Measurements from ENCODE around the gene PNISR. TPM values are rescaled to one million over a fixed set of nuclear protein-coding genes. Genes with fewer than 3 reads are reported as not detected.

The PNISR gene
- total RNA-seq, 1 donor from 2014 or later, result 63.7 TPM

DNA sequence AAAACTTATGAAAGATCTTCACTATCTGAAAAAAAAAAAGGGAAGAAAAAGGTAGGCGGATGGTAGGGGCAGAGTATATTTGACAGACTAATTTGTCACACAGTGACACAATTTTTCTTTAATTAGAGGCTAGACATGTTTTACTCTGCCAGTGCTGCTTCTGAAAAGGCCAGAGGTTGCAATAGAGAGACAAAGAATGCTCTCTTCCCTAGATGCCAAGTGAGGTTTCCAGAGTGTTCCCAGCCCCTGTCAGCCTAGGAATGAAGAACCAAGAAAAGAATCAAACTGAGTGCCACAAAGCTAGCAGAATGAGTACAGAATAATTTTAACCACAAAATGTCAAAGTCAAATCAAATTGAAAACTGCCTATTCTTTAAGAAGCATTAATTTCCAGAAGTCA, 13.0 kb downstream of the PNISR start:
- intact Hi-C loops (cut with DNase I), result no loop called here
- DNase-seq (ENCODE audit: low spot score), result no peak

DNA sequence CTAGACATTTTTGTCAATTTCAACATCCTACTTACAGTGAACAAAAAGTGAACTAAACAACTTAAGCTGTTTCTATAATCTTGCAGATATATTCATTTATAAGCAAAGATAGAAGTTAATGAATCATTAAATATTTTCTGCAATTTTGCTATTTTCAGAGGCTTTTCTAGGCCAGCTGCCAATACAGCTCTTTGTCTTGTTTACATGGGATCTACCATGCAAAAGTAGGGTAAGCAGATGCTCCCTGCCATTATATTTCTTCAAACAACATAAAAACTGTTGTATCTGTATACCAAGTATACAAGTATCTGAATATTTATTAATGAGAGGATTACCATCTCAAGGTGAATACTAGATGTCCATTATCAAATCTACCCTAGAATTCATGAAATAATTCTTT, 15.4 kb downstream of the PNISR start:
- intact Hi-C loops (cut with DNase I), result no loop called here
- DNase-seq (ENCODE audit: low spot score), result no peak

DNA sequence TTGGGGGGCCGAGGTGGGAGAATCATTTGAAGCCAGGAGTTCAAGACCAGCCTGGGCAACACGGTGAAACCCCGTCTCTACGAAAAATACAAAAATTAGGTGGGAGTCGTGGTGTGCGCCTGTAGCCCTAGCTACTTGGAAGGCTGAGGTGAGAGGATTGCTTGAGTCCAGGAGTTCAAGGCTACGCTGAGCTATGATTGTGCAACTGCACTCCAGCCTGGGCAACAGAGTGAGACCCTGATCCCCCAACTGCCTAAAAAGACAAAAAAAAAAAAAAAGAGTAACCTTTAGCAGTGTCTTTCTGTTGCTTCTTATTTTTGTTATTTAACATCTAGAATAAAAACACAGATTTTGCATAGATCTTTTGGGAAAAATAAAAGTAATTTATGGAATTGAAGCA, 18.0 kb downstream of the PNISR start:
- intact Hi-C loops (cut with DNase I), result no loop called here
- no peak for DNase-seq (ENCODE audit: low spot score)

DNA sequence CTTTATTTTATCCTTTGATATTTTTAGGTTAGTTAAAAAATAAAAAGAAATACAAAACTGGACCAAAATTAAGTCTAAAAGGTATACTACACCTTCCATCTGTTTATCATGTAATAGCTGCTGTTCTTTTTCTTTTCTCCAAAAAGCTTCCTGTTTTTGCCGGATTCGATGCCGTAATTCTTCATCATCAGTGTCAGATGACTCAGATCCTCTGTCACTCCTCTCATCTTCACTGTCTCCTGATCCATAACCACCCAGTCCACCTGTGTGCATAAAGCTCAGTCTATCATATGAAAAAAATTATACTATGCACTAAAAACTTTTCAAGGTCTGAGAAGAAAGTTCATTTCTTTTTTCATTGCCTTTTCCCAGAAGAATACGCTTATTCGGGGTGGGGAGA, 22.7 kb downstream of the PNISR start:
- intact Hi-C loops (cut with DNase I), result no loop called here
- DNase-seq (ENCODE audit: low spot score), result no peak

- no peak for DNase-seq (ENCODE audit: low spot score)
- intact Hi-C loops (cut with DNase I), result no loop called here
These were observed 27.8 kb downstream of the PNISR start for GRCh38 chr6:99397287-99397686.

- intact Hi-C loops (cut with DNase I), result loop anchor here (2.0 kb wide), 1 partner anchor 31 kb away; the partner anchor contains the start of gene PNISR
- DNase-seq (ENCODE audit: low spot score), result peak; percentile 82
These were observed 31.2 kb downstream of the PNISR start, which contains the start of gene COQ3 for GRCh38 chr6:99393698-99394531. Gene COQ3 (minus strand): TSS chr6:99394195. CDS start chr6:99394179, 16 bp downstream.

DNA sequence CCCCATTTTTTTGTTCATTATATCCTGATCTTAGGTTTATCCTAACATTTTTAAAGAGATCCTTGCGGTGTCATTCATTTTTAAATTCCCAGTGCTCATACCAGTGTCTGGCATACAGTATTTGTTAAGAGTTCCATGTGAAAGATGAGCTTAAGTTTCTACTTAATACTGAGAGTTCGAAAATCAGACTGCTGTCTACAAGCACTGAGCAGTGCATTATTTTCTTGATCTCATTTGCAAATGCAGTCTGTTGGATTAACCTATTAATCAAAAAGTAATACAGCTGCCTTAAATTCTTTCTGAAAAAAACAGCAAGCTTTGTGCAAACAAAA, 31.8 kb downstream of the PNISR start:
- no peak for DNase-seq (ENCODE audit: low spot score)
- intact Hi-C loops (cut with DNase I), result no loop called here

GRCh38 chr6:99390896-99391295, 34.2 kb downstream of the PNISR start:
- intact Hi-C loops (cut with DNase I), result no loop called here
- DNase-seq (ENCODE audit: low spot score), result no peak

DNA sequence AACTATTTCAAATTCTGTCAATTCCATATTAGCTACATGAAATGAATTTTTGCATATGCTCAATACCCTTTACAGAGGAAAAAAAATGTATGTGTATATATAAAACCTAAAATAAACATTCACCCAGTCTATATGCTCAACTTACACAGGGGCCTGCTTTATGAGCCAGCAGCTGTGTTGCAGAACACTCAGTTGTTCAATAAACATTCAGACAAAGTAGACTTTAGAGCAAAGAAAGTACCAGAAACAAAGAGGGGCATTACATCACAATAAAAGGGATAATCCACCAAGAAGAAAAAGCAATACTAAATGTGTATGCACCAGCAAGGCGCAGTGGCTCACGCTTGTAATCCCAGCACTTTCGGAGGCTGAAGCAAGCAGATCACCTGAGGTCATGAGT, 40.6 kb downstream of the PNISR start:
- DNase-seq (ENCODE audit: low spot score), result no peak
- intact Hi-C loops (cut with DNase I), result no loop called here

GRCh38 chr6:99378636-99379035, 46.5 kb downstream of the PNISR start:
- DNase-seq (ENCODE audit: low spot score), result no peak
- intact Hi-C loops (cut with DNase I), result no loop called here

- intact Hi-C loops (cut with DNase I), result no loop called here
- DNase-seq (ENCODE audit: low spot score), result no peak
These were observed 55.6 kb downstream of the PNISR start for GRCh38 chr6:99369533-99369932.

- no peak for DNase-seq (ENCODE audit: low spot score)
- intact Hi-C loops (cut with DNase I), result no loop called here
These were observed 58.3 kb downstream of the PNISR start for GRCh38 chr6:99366852-99367251.

DNA sequence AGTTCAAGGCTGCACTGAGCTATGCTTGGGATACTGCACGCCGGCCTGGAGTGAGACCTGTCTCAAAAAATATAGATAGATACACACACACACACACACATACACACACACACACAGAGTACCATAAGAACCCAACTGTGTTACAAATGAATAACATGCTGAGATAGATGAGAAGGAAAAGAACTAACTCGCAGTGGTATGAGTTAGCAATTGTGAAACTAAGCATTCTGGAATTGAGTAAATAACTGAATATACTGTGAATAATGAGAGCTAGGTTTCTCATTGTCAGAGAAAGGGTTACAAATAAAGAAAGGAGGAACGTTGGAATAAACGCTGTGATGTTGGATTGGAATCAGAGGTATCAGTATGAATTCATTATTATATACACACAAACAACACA, 61.1 kb downstream of the PNISR start:
- no peak for DNase-seq (ENCODE audit: low spot score)
- intact Hi-C loops (cut with DNase I), result no loop called here

- intact Hi-C loops (cut with DNase I), result no loop called here
These were observed 62.3 kb downstream of the PNISR start for GRCh38 chr6:99362678-99363268.

GRCh38 chr6:99359800-99360199, 65.3 kb downstream of the PNISR start:
- no peak for DNase-seq (ENCODE audit: low spot score)
- intact Hi-C loops (cut with DNase I), result no loop called here

More at GRCh38 chr6:99362678-99363268, 62.3 kb downstream of the PNISR start:
- no peak for DNase-seq (ENCODE audit: low spot score)

DNA sequence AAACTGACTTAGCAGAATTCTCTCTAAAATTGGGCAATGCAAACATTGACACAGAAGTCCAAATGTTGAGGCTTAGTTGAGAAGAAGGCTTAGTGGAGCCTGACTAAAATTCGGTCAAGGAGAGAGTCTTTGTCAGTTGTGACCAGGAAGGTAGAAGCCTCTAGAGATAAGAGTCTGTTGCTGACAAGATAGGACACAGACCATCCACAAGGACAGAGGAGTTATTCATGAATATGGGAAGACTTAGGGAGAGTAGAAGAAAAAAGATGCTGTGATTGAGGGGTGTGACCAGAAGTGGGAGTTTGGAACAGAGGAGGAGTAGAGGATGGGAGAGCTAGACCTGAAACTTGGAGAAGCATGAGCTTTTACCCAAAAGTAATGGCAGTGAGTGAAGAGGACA, 68.5 kb downstream of the PNISR start:
- no peak for DNase-seq (ENCODE audit: low spot score)
- intact Hi-C loops (cut with DNase I), result no loop called here

GRCh38 chr6:99354983-99355382, 70.1 kb downstream of the PNISR start:
- no peak for DNase-seq (ENCODE audit: low spot score)
- intact Hi-C loops (cut with DNase I), result no loop called here

GRCh38 chr6:99353126-99353525, 72.0 kb downstream of the PNISR start:
- no peak for DNase-seq (ENCODE audit: low spot score)
- intact Hi-C loops (cut with DNase I), result no loop called here

DNA sequence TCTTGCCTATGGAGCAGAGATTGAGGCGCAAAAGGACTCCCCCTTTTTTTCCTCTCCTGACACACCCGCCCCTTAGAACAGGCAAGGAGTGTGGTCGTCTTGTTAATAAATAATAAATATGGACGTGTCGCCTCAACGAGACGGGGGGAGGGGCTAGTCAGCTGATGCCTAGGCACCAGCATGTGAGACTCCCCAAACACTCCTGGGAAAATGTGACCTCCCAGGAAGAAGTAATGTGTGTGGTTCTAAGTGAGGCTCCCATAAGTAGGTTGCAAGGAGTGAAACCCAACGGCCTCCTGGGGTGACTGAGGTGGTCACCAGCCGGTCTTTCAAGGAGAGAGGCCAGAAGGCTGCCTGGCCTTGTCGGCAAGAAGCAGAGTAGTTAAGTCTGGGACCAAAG, 74.5 kb downstream of the PNISR start:
- intact Hi-C loops (cut with DNase I), result no loop called here
- no peak for DNase-seq (ENCODE audit: low spot score)

GRCh38 chr6:99349171-99350141, 75.7 kb downstream of the PNISR start, which contains the start of gene FAXC:
Gene FAXC (minus strand): TSS chr6:99349674. CDS start chr6:99349372, 302 bp downstream.
- intact Hi-C loops (cut with DNase I), result no loop called here
- no peak for DNase-seq (ENCODE audit: low spot score)
